ENCODE measurements around the gene AIFM3.

DNA sequence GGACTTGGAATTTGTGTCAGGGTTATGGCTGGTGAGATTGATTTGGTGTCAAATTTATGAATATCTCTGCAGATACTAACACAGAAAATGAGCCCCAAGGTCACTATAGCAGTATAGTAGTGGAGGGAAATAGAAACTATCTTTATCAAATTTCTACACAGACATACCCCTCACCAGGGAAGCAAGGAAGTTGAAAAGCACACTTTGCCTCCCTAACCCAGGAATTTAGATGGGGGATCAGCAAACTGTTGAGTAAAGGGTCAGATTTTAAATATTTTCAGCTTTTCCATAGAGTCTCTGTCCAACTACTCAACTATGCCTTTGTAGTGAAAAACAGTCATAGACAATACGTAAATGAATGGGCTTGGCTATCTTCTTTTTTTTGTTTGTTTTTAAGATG lies 37.1 kb upstream of the AIFM3 start:
- TF ChIP-seq CTCF (IDR thresholded peaks at IDR 0.05) (no peak), EZH2 (IDR thresholded peaks at IDR 0.05; ENCODE audit: borderline replicate concordance, insufficient read depth, low read depth, low read length, poor library complexity, severe bottlenecking) (no peak)
